Right atrium auricular region (tissue), 2 donors: ENCODE measurements around the gene CALML4. TPM values are rescaled to one million over a fixed set of nuclear protein-coding genes. Genes with fewer than 3 reads are reported as not detected.

Source experiments
- DNase-seq: peaks from one replicate; pipeline ENCODE4 v3.0.0-alpha.2; 2019; ENCODE audit warnings: low spot score
- H3K27ac ChIP-seq, 2 donors: fragments of 200-600 bp; sonication (generic); 1 replicate in 1 of 2; 2 replicates in 1 of 2; pipeline ENCODE4 v1.5.1; 2016 to 2019
- H3K27me3 ChIP-seq, 2 donors: fragments of 200-600 bp; sonication (generic); one replicate each; pipeline versions ENCODE4 v1.5.1 to v1.6.0; 2017 to 2019
- H3K36me3 ChIP-seq: fragments of 200-600 bp; sonication (generic); one replicate; pipeline ENCODE4 v1.5.1; 2016
- H3K4me1 ChIP-seq, 2 donors: fragments of 200-600 bp; sonication (generic); one replicate each; pipeline versions ENCODE4 v1.5.1 to v1.6.0; 2017 to 2019
- H3K4me3 ChIP-seq, 2 donors: fragments of 200-600 bp; sonication (generic); 1 replicate in 1 of 2; 2 replicates in 1 of 2; pipeline ENCODE4 v1.5.1; 2017 to 2019; ENCODE audit warnings: mild to moderate bottlenecking in 1 of 2, moderate library complexity in 1 of 2
- H3K9me3 ChIP-seq, 2 donors: fragments of 200-600 bp; sonication (generic); one replicate each; pipeline ENCODE4 v1.5.1; 2019
- total RNA-seq, 2 donors: library from RNA; depleted of rRNA; stranded (reverse); fragments of >200 nt; gene quantifications; one replicate each; pipeline ENCODE4 v1.1.0, GENCODE V29; 2016
- TF ChIP-seq, protein P1 (sequence below), 2 donors: fragments of 200-600 bp; sonication (generic); IDR thresholded peaks; one replicate each; pipeline ENCODE4 v1.5.1; 2019; ENCODE audit warnings: antibody characterized with exemption in 2 of 2

The CALML4 gene
- total RNA-seq, 2 donors from 2014 or later, result 0.52 to 2.1 TPM

DNA sequence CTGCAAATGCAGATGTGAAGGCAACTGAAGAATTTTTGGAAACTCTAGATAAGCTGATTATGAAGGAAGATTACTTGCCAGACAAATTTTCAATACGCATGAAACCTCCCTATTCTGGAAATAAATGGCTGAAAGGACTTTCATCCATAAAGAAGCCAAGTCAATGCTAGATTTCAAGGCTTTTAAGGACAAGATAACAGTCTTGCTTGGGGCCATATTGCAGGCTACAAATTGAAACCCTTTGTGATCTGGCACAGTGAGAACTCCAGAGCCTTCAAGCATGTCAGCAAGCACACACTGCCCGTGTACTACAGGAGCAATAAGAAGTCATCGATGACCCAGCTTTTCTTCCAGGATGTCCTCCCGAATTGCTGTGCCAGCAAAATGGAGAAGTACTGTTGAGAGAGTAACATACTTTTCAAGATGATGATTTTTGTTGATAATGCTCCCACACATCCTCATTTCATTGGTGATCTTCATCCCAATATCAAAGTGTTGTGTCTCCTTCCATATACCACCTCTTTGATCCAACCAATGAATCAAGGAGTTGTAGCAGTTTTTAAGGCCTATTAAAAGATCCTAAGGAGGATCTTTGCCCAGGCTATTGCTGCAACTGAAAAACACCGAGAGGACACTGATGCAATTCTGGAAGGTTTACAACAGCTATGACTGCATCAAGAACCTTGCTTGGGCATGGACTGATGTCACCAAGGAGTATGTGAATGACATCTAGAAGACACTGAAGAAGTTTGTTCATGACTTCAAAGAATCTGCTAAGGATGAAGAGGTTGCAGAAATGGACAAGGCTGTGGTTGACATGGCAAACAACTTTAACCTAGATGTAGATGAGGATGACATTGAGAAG is 20.3 kb downstream of the CALML4 start:
- DNase-seq, result no peak
- H3K36me3 ChIP-seq, result peaks cover 45% of the 10 kb centered on the region
- TF ChIP-seq, protein P1, sequence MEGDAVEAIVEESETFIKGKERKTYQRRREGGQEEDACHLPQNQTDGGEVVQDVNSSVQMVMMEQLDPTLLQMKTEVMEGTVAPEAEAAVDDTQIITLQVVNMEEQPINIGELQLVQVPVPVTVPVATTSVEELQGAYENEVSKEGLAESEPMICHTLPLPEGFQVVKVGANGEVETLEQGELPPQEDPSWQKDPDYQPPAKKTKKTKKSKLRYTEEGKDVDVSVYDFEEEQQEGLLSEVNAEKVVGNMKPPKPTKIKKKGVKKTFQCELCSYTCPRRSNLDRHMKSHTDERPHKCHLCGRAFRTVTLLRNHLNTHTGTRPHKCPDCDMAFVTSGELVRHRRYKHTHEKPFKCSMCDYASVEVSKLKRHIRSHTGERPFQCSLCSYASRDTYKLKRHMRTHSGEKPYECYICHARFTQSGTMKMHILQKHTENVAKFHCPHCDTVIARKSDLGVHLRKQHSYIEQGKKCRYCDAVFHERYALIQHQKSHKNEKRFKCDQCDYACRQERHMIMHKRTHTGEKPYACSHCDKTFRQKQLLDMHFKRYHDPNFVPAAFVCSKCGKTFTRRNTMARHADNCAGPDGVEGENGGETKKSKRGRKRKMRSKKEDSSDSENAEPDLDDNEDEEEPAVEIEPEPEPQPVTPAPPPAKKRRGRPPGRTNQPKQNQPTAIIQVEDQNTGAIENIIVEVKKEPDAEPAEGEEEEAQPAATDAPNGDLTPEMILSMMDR (IDR thresholded peaks at IDR 0.05), result no peak
- peaks cover 0 to 31% of the 10 kb centered on the region in 2 donors for H3K4me1 ChIP-seq
- H3K9me3 ChIP-seq, result no peaks in the 10 kb centered on the region
- H3K27me3 ChIP-seq, result no peaks in the 10 kb centered on the region
- H3K27ac ChIP-seq, result no peak overlapping the region
- no peak overlapping the region for H3K4me3 ChIP-seq

DNA sequence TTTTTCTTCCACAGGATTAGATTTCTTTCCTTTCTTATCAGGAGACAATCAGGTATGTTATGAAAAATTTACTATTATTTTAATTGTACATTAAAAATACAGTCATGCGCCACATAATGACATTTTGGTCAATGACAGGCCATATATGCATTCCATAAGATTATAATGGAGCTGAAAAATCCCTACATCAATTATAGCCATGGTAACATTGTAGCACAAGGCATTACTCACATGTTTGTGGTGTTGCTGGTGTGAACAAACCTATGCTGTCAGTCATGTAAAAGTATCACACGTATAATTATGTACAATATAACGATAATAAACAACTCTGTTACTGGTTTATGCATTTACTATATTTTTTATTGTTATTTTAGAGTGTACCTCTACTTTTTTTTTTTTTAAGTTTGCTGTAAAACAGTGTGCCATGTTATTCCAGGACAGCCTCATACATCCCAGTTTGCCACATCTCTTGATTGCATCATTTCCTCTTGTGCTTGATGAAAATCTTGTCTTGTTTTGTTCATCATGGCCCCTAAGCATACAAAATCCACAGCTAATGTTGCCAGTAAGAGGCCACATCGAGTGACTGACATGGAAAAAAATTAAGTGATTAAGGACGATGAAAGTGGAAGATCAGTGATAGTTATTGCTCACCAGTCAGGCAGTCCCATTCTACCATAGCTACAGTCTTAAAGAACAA is 21.4 kb downstream of the CALML4 start:
- Histone ChIP-seq H3K4me3 (no peak overlapping the region), H3K27ac (no peak overlapping the region), H3K36me3 (peaks cover 45% of the 10 kb centered on the region), H3K27me3 (no peaks in the 10 kb centered on the region), H3K4me1 (peaks cover 0 to 31% of the 10 kb centered on the region in 2 donors), H3K9me3 (no peaks in the 10 kb centered on the region)
- DNase-seq, result no peak
- TF ChIP-seq, protein P1 (IDR thresholded peaks at IDR 0.05), result no peak

DNA sequence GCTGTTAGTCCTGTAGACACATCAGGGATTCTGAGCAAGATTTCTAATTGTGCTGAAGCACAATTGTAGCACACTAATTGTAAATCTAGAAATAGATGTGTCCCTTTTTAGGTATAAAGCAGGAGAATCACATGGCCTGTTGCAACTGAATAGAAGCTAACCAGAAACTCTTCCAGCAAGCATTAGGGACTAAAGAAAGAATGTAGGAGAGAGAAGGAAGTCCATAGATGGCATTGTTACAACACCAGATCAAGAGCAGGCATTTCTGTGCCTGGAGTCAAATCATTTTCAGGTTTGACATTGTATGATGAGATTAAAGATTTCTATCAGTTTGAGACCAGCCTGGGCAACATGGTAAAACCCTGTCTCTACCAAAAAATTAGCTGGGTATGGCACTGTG is 27.4 kb downstream of the CALML4 start:
- H3K4me1 ChIP-seq, result peaks cover 0 to 9% of the 10 kb centered on the region in 2 donors
- no peaks in the 10 kb centered on the region for H3K27me3 ChIP-seq
- no peak overlapping the region for H3K27ac ChIP-seq
- H3K4me3 ChIP-seq, result no peak overlapping the region
- DNase-seq, result no peak
- H3K36me3 ChIP-seq, result peaks cover 45% of the 10 kb centered on the region
- TF ChIP-seq, protein P1 (IDR thresholded peaks at IDR 0.05), result no peak
- no peaks in the 10 kb centered on the region for H3K9me3 ChIP-seq

DNA sequence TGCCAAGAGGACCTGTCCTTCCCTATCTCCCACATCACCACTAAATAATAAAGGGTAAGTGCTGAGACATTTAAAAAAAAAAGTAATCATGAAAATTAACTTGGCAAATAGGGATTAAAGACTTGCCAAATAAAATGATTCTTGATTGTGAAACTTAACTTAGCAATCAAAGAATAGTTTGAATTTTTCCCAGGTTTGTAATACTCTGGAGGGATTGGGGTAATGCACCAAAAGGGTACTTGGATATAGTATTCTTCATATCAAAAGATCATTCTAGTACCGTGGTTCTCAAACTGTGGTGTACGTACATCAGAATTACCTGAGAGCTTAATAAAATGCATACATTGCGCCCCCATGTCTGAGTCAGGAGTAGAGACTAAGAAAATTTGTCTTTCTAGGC is 28.5 kb downstream of the CALML4 start:
- no peak overlapping the region for H3K4me3 ChIP-seq
- H3K9me3 ChIP-seq, result no peaks in the 10 kb centered on the region
- peaks cover 39% of the 10 kb centered on the region for H3K36me3 ChIP-seq
- no peak overlapping the region for H3K27ac ChIP-seq
- TF ChIP-seq, protein P1 (IDR thresholded peaks at IDR 0.05), result no peak
- H3K4me1 ChIP-seq, result peaks cover 0 to 9% of the 10 kb centered on the region in 2 donors
- no peak for DNase-seq
- H3K27me3 ChIP-seq, result no peaks in the 10 kb centered on the region

DNA sequence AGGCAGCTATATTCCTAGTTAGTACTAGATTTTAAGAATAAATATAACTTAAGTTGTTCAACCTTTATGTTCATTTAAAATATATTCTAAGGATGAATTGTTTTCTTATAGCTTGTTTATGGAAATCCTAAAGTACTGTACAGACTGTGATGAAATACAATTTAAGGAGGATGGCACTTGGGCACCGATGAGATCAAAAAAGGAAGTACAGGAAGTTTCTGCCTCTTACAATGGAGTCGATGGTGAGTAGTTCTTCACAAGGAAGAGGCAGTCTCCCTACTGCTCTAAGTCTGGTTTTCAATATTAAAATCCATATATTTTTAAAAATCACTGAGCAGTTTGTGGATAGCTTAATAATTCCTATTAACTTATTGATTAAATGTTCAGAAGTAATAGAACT is 29.6 kb downstream of the CALML4 start:
- TF ChIP-seq, protein P1 (IDR thresholded peaks at IDR 0.05), result no peak
- Histone ChIP-seq H3K27me3 (no peaks in the 10 kb centered on the region), H3K36me3 (peaks cover 28% of the 10 kb centered on the region), H3K4me3 (no peak overlapping the region), H3K9me3 (no peaks in the 10 kb centered on the region), H3K27ac (no peak overlapping the region), H3K4me1 (peaks cover 0 to 9% of the 10 kb centered on the region in 2 donors)
- no peak for DNase-seq
